GM21723 (cell line): ENCODE measurements around the gene TMEM131L.

ENCODE experiments used
- ATAC-seq: cut with Tn5 transposase; IDR thresholded peaks from one replicate; pipeline ENCODE4 v1.9.1; 2021; ENCODE audit warnings: mild to moderate bottlenecking, moderate library complexity; ENCODE audit not compliant: unreplicated experiment

Gene TMEM131L

DNA sequence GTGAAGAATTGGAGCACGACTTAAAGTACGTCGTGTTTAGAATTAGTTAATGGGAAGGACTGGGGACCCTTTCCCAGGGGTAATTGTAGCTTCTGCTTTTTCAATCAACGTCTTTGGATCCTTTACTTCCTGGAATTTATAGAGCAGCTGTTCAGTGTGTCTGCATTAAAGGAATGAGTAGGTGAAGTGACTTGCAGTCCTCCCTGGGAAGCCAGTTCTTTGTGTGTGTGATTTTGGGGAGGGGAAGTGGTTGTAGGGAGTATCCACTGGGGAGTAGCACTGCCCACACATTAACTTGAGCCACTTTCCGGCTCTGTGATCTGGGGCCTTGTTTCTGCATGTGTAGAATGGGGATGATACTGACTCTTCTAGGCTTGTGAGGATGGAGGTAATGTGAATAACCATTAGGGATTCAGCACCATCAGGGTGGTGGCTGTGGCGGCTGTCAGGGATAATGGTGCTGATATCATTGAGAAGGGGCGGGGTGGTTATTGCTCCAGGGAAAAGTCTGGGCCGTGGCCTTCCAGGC, 54.7 kb downstream of the TMEM131L start:
- ATAC-seq, result peak; percentile 23

- no peak for ATAC-seq
These were observed 55.3 kb downstream of the TMEM131L start for GRCh38 chr4:153521478-153521877.

DNA sequence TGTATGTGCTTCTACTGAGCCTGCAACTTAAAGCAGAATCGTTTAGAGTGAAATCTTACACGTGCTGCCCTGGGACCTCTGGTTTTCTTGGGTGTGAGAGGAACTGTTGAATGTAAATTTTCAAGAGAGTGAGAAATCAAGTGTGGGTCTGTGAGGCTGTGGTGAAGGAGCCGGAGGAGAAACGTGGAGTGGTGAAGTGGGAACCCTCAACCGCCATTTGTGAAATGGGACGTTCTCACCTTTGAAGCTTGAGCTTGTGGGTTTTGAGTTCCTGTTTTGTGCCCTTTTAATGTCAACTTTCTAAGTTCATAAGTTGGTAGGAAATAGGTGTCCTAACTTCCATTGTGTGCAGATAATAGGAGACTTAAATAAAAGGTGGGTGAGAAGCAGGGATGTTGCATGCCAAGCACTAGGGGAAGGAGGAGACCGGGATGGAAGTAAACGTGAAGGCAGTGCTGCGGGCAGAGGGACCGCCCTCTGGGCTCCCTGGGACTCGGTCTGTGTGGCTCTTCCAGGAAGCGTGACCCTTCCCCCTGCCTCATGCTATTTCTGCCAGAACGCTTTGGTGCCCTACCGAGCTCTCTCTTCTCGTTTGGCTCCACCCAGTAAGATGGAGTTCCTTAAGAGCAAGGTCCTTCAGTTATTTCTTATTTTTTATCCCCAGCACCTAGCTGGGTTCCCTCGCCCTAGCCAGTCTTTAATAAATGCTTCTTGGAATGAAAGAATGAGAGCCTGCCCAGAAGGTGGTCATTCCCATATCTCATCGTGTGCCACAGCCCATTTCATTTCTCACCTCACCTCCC, 56.0 kb downstream of the TMEM131L start:
- peak; percentile 23 for ATAC-seq

- ATAC-seq, result peak; percentile 47
These were observed 56.6 kb downstream of the TMEM131L start for GRCh38 chr4:153522802-153523094.

- ATAC-seq, result no peak
These were observed 57.1 kb downstream of the TMEM131L start for GRCh38 chr4:153523164-153523796.

GRCh38 chr4:153523941-153524386, 57.8 kb downstream of the TMEM131L start:
- no peak for ATAC-seq

DNA sequence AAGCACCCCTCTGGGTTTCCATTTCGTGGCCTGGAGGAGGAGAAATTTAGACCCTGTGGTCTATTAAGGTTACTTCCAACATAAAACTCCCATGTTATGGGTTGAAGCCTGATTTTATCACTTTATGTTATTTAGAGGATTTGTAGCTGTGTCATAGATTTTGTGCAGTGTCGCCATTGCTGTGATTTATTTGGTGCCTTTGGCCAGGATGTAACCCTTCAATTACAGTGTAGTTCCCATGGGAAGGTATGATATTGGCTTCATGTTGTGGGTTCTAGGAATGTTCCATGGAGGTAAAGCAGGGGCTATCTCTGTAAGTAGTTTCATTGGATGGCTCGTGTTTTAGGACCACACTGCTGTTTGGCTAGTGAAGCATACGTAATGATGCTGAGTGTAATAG, 58.5 kb downstream of the TMEM131L start:
- ATAC-seq, result no peak

- ATAC-seq, result no peak
These were observed 61.5 kb downstream of the TMEM131L start for GRCh38 chr4:153527690-153528089.

DNA sequence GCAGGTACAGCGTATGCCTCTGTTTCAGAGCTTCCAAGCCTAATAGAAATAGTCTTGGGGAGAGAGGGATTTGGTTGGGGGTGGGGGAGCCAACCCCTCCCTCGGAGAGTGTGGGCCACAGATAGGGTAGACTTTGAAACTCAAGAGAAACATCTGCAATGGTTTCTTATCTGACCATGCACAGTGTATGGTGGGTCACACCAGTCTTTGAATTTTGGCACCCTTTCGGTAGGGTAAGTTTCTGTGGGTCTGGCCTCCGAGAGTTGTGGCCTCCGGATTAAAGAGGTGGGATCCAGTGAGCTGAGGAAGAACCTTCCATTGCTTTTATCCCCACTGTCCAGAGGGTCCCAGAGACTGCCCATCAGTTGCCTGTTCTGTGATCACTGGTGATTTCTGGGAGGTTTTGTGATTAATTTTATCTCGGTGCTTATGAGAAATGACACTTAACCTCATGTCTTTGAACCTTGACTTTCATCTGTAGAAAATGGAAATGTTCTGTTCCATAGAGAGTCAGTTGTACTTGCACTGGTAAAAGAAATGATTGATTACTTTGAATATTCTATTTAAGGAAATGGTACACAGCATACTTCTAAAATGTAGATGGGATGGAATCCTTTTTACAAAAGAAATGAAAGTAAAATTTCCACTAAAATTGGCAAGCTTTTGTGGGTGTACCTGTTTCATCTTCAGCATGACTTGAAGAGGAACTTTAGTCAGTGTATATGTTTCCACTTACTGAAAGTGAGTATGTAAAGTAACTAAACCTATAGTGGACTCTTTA, 62.7 kb downstream of the TMEM131L start:
- ATAC-seq, result peak; percentile 55

DNA sequence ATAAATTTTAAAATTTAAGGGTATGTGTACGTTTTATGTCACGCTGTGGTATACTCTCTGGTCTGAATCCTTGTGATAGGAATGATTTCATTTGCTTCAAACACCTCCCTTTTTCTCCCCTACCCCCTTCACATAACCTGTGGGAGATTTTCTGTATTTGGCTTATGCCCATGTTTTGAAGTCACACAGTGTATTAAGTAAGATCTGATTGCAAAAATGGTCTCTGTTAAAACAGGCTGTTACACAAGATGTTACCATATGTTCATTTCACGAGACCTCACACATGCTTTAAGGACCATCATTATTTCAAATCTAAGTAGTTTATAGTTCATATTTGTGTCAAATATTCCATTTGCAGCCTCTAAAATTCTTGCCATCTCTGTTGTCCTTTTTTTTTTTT, 63.5 kb downstream of the TMEM131L start:
- ATAC-seq, result no peak

GRCh38 chr4:153530284-153530999, 64.3 kb downstream of the TMEM131L start:
- no peak for ATAC-seq

DNA sequence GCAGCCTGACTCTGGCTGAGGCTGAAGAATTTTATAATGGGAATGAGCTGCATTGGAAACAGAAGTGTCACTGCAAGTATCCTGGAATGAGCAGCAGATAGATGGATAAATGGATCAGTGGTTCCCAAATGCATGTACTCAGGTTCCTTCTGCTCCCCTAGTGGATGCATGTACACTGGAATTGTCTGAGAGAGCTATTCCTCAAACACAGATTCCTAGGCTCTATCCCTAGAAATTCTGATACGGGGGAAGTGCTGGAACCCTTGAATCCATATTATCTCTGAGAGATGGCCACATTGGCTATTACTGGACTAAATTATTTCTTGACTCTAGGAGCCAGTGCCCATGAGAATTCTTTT, 64.8 kb downstream of the TMEM131L start:
- ATAC-seq, result no peak

- ATAC-seq, result no peak
These were observed 65.9 kb downstream of the TMEM131L start for GRCh38 chr4:153531976-153532626.

DNA sequence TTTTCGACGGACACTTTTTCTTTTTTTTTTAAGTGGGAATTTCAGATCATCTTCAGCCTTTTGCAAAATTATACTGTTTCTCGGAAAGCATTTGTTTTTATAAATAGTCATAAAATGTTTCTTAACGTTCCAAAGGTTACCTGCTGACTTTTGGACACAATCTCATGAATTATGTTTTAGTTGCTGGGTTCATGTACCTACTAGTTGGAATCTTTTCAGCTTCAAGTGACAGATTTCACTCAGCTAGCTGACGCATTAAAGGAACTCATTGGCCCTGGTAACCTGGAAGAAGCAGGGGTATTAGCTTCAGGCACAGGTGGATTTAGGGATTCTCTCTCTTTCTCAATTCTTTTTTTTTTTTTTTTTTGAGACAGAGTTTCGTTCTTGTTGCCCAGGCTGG, 66.5 kb downstream of the TMEM131L start:
- no peak for ATAC-seq

DNA sequence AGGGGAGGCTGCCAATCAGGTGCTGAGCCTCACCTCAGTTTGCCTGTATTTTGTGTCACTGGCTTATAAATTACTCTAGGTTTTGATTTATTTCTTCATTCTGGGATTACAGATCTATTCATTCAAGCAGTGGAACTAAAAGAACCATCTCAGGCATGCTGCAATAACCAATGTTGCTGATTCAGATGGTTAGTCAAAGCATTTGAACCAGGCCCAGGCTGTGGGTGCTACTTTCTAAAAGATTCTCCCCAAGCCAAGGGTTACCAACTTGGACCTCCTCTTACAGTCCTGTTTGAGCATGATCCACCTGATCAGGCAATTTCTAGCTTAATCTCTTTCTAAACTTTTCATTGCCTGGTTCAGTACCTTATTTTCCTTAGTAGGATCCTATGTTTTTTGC, 67.2 kb downstream of the TMEM131L start:
- no peak for ATAC-seq

GRCh38 chr4:153534792-153535629, 68.9 kb downstream of the TMEM131L start:
- ATAC-seq, result no peak

DNA sequence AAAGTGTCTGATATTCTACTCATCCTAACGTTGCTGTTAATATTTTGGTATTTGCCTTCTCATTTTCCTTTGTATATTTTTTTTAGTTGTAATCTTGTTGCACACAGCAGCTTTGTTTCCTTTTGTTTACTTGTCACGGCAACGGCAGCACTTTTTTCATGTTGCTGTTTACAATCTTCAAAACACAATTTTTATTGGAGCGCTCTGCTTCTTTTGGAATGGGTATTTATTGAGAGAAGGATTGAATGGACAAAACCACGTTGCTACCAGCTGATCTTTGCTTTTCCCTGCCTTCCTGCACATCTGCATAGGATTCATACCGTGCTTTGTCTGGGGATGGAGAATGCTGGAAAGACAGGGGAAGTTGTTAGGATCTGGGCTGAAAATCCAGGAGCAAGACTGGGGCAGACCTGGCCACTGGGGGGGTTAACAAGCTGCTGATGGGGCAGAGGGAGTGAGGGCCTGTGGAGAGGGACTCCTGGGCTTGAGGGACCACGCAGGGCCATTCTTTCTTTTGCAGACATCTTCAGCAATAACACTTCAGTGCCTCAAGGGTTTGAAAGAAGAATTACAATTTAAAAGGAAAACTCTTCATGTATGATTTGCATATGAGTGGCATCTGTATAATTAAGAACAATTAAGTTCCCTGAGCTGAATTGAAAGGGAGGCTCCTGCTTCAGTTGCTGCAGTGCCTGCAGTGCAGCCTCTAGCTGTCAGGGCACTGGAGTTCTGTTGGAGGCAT, 69.8 kb downstream of the TMEM131L start:
- ATAC-seq, result no peak

- no peak for ATAC-seq
These were observed 71.4 kb downstream of the TMEM131L start for GRCh38 chr4:153537493-153537960.
